Measurements from ENCODE around the gene DTD1. TPM values are rescaled to one million over a fixed set of nuclear protein-coding genes. Genes with fewer than 3 reads are reported as not detected.

Gene DTD1
- polyA plus RNA-seq (2013, experiment 1 of 2), result 57.5 TPM
- 61.9 TPM for polyA plus RNA-seq (2013, experiment 2 of 2)

- H3K27ac ChIP-seq (ENCODE audit: low read depth, low read length), result no peak within 1 kb of the TSS
- WGBS (ENCODE audit: extremely low coverage, insufficient coverage, low lambda C conversion rate), result no CpG with 5 or more reads among the region's 88 CpGs
Measured at GRCh38 chr20:18587665-18588573, at the start of gene DTD1. Gene DTD1, plus strand, starts transcription at chr20:18588054. Its CDS starts 19 bp downstream, at chr20:18588073.

GRCh38 chr20:18541741-18542140, 46.1 kb upstream of the DTD1 start:
- Histone ChIP-seq H4K5ac (ENCODE audit: low read length) (no peak overlapping the region), H3K56ac (ENCODE audit: low read length) (no peak overlapping the region), H3K79me1 (ENCODE audit: low read length) (no peaks in the 10 kb centered on the region), H2BK15ac (replicated peaks; ENCODE audit: low read depth) (no peak overlapping the region), H3K4ac (ENCODE audit: low read depth, low read length) (no peak overlapping the region), H2BK5ac (ENCODE audit: low read length) (no peak overlapping the region), H3K36me3 (ENCODE audit: control insufficient read depth, insufficient read depth, low read length) (peaks cover 2% of the 10 kb centered on the region), H3K79me2 (ENCODE audit: control insufficient read depth, insufficient read depth, low read length) (no peaks in the 10 kb centered on the region), H2AK5ac (ENCODE audit: low read length) (no peak overlapping the region), H3K27me3 (ENCODE audit: insufficient read depth, low read length, poor library complexity) (no peaks in the 10 kb centered on the region), H2BK120ac (ENCODE audit: low read depth, low read length) (no peak overlapping the region), H3K23ac (ENCODE audit: low read length) (no peak overlapping the region), H3K4me2 (ENCODE audit: low read length) (no peak overlapping the region), H3K4me1 (ENCODE audit: control insufficient read depth, low read depth, low read length) (no peaks in the 10 kb centered on the region), H3K18ac (ENCODE audit: low read length) (no peak overlapping the region), H3K9ac (ENCODE audit: low read length) (no peak overlapping the region), H3K4me3 (ENCODE audit: low read length) (no peak overlapping the region), H4K8ac (ENCODE audit: low read depth, low read length) (no peak overlapping the region), H3K27ac (ENCODE audit: low read depth, low read length) (no peak overlapping the region)
- no CpG with 5 or more reads among the region's 5 CpGs for WGBS (ENCODE audit: extremely low coverage, insufficient coverage, low lambda C conversion rate)
- DNase-seq, result no peak

More at GRCh38 chr20:18587665-18588573, at the start of gene DTD1:
- H2BK15ac ChIP-seq (replicated peaks; ENCODE audit: low read depth), result no peak within 1 kb of the TSS
- H3K79me1 ChIP-seq (ENCODE audit: low read length), result peaks cover 3% of the 10 kb centered on the region
- H3K27me3 ChIP-seq (ENCODE audit: insufficient read depth, low read length, poor library complexity), result no peaks in the 10 kb centered on the region
- H2AK5ac ChIP-seq (ENCODE audit: low read length), result no peak within 1 kb of the TSS
- no peaks in the 10 kb centered on the region for H3K36me3 ChIP-seq (ENCODE audit: control insufficient read depth, insufficient read depth, low read length)
- peak; percentile 90 for DNase-seq
- H3K56ac ChIP-seq (ENCODE audit: low read length), result peak within 1 kb of the TSS; percentile 78
- H3K18ac ChIP-seq (ENCODE audit: low read length), result peak within 1 kb of the TSS; percentile 72
- peak within 1 kb of the TSS; percentile 75 for H3K4me2 ChIP-seq (ENCODE audit: low read length)
- H3K23ac ChIP-seq (ENCODE audit: low read length), result peak within 1 kb of the TSS; percentile 61
- H3K4me3 ChIP-seq (ENCODE audit: low read length), result peak within 1 kb of the TSS; percentile 63
- H3K9ac ChIP-seq (ENCODE audit: low read length), result peak within 1 kb of the TSS; percentile 72
- no peaks in the 10 kb centered on the region for H3K4me1 ChIP-seq (ENCODE audit: control insufficient read depth, low read depth, low read length)
- H4K8ac ChIP-seq (ENCODE audit: low read depth, low read length), result no peak within 1 kb of the TSS
- H2BK5ac ChIP-seq (ENCODE audit: low read length), result no peak within 1 kb of the TSS
- no peak within 1 kb of the TSS for H2BK120ac ChIP-seq (ENCODE audit: low read depth, low read length)
- no peak within 1 kb of the TSS for H3K4ac ChIP-seq (ENCODE audit: low read depth, low read length)
- no peak within 1 kb of the TSS for H4K5ac ChIP-seq (ENCODE audit: low read length)
- H3K79me2 ChIP-seq (ENCODE audit: control insufficient read depth, insufficient read depth, low read length), result peaks cover 2% of the 10 kb centered on the region

- no peak overlapping the region for H3K23ac ChIP-seq (ENCODE audit: low read length)
- no peaks in the 10 kb centered on the region for H3K79me1 ChIP-seq (ENCODE audit: low read length)
- no peak overlapping the region for H3K18ac ChIP-seq (ENCODE audit: low read length)
- DNase-seq, result no peak
- H2BK15ac ChIP-seq (replicated peaks; ENCODE audit: low read depth), result no peak overlapping the region
- H3K56ac ChIP-seq (ENCODE audit: low read length), result no peak overlapping the region
- no peak overlapping the region for H4K5ac ChIP-seq (ENCODE audit: low read length)
- H3K9ac ChIP-seq (ENCODE audit: low read length), result no peak overlapping the region
- H2BK5ac ChIP-seq (ENCODE audit: low read length), result no peak overlapping the region
- no peaks in the 10 kb centered on the region for H3K79me2 ChIP-seq (ENCODE audit: control insufficient read depth, insufficient read depth, low read length)
- H3K4me3 ChIP-seq (ENCODE audit: low read length), result no peak overlapping the region
- H4K8ac ChIP-seq (ENCODE audit: low read depth, low read length), result no peak overlapping the region
- H3K36me3 ChIP-seq (ENCODE audit: control insufficient read depth, insufficient read depth, low read length), result peaks cover 2% of the 10 kb centered on the region
- H3K4me2 ChIP-seq (ENCODE audit: low read length), result no peak overlapping the region
- H3K4me1 ChIP-seq (ENCODE audit: control insufficient read depth, low read depth, low read length), result no peaks in the 10 kb centered on the region
- no peak overlapping the region for H3K27ac ChIP-seq (ENCODE audit: low read depth, low read length)
- no peak overlapping the region for H2AK5ac ChIP-seq (ENCODE audit: low read length)
- H3K4ac ChIP-seq (ENCODE audit: low read depth, low read length), result no peak overlapping the region
- no peaks in the 10 kb centered on the region for H3K27me3 ChIP-seq (ENCODE audit: insufficient read depth, low read length, poor library complexity)
- no CpG with 5 or more reads among the region's 4 CpGs for WGBS (ENCODE audit: extremely low coverage, insufficient coverage, low lambda C conversion rate)
- H2BK120ac ChIP-seq (ENCODE audit: low read depth, low read length), result no peak overlapping the region
Measured at GRCh38 chr20:18543216-18543615, 44.6 kb upstream of the DTD1 start.

DNA sequence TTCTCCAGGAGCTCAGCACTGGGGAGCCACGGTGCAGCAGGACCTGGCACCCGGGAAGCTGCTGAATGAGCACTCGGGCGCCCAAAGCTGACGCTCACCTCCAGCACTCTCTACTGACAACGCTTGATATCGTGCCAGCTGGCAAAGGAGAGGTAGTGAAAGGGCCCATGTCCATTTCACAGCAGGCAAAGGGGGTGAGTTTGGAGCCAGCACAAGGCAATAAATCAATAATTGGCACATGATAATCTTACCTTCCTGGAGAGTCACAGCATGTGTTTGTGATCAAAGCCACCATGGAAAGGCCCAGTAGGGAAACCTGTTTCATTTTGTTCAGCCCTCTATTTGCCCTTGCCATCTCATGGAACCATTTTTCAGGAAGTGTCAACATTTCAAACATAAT, 43.9 kb upstream of the DTD1 start:
- no peak overlapping the region for H3K56ac ChIP-seq (ENCODE audit: low read length)
- no peak overlapping the region for H3K9ac ChIP-seq (ENCODE audit: low read length)
- H4K5ac ChIP-seq (ENCODE audit: low read length), result no peak overlapping the region
- no peak overlapping the region for H3K4me3 ChIP-seq (ENCODE audit: low read length)
- H3K4ac ChIP-seq (ENCODE audit: low read depth, low read length), result no peak overlapping the region
- H2AK5ac ChIP-seq (ENCODE audit: low read length), result no peak overlapping the region
- no peak overlapping the region for H2BK120ac ChIP-seq (ENCODE audit: low read depth, low read length)
- H3K4me2 ChIP-seq (ENCODE audit: low read length), result no peak overlapping the region
- H3K79me2 ChIP-seq (ENCODE audit: control insufficient read depth, insufficient read depth, low read length), result no peaks in the 10 kb centered on the region
- no peak for DNase-seq
- no peaks in the 10 kb centered on the region for H3K27me3 ChIP-seq (ENCODE audit: insufficient read depth, low read length, poor library complexity)
- H3K27ac ChIP-seq (ENCODE audit: low read depth, low read length), result no peak overlapping the region
- no peak overlapping the region for H2BK15ac ChIP-seq (replicated peaks; ENCODE audit: low read depth)
- H3K36me3 ChIP-seq (ENCODE audit: control insufficient read depth, insufficient read depth, low read length), result peaks cover 4% of the 10 kb centered on the region
- no peak overlapping the region for H4K8ac ChIP-seq (ENCODE audit: low read depth, low read length)
- no peak overlapping the region for H2BK5ac ChIP-seq (ENCODE audit: low read length)
- no peaks in the 10 kb centered on the region for H3K4me1 ChIP-seq (ENCODE audit: control insufficient read depth, low read depth, low read length)
- no CpG with 5 or more reads among the region's 7 CpGs for WGBS (ENCODE audit: extremely low coverage, insufficient coverage, low lambda C conversion rate)
- H3K23ac ChIP-seq (ENCODE audit: low read length), result no peak overlapping the region
- H3K79me1 ChIP-seq (ENCODE audit: low read length), result no peaks in the 10 kb centered on the region
- no peak overlapping the region for H3K18ac ChIP-seq (ENCODE audit: low read length)

DNA sequence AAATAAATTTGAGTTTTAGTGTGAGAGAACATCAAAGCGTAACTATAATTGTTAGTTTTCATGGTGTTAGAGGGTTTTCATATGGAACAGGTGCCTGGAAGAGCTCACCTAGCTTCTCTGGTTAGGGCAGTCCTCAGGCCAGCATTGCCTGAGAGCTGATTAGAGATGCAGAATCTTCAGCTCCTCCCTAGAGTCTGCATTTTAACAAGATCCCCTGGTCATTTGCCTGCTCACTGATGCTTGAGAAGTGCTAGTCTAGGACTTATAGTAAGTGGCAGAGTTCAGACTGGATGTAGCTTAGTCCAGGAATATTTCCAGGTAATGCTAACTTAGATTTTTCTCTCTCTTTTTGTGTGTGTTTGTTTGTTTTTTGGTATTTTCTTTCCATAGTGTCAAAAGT, 42.3 kb upstream of the DTD1 start:
- no peak overlapping the region for H3K23ac ChIP-seq (ENCODE audit: low read length)
- H2BK15ac ChIP-seq (replicated peaks; ENCODE audit: low read depth), result no peak overlapping the region
- no peak overlapping the region for H2BK120ac ChIP-seq (ENCODE audit: low read depth, low read length)
- no peak for DNase-seq
- H3K27ac ChIP-seq (ENCODE audit: low read depth, low read length), result no peak overlapping the region
- H4K5ac ChIP-seq (ENCODE audit: low read length), result no peak overlapping the region
- no peak overlapping the region for H3K56ac ChIP-seq (ENCODE audit: low read length)
- no peak overlapping the region for H3K4me2 ChIP-seq (ENCODE audit: low read length)
- H2BK5ac ChIP-seq (ENCODE audit: low read length), result no peak overlapping the region
- H3K36me3 ChIP-seq (ENCODE audit: control insufficient read depth, insufficient read depth, low read length), result peaks cover 4% of the 10 kb centered on the region
- no peaks in the 10 kb centered on the region for H3K79me2 ChIP-seq (ENCODE audit: control insufficient read depth, insufficient read depth, low read length)
- H3K4ac ChIP-seq (ENCODE audit: low read depth, low read length), result no peak overlapping the region
- H3K4me1 ChIP-seq (ENCODE audit: control insufficient read depth, low read depth, low read length), result no peaks in the 10 kb centered on the region
- H4K8ac ChIP-seq (ENCODE audit: low read depth, low read length), result no peak overlapping the region
- H3K18ac ChIP-seq (ENCODE audit: low read length), result no peak overlapping the region
- no peaks in the 10 kb centered on the region for H3K27me3 ChIP-seq (ENCODE audit: insufficient read depth, low read length, poor library complexity)
- no peak overlapping the region for H3K9ac ChIP-seq (ENCODE audit: low read length)
- WGBS (ENCODE audit: extremely low coverage, insufficient coverage, low lambda C conversion rate), result no CpG with 5 or more reads among the region's 1 CpG
- H3K79me1 ChIP-seq (ENCODE audit: low read length), result no peaks in the 10 kb centered on the region
- H2AK5ac ChIP-seq (ENCODE audit: low read length), result no peak overlapping the region
- no peak overlapping the region for H3K4me3 ChIP-seq (ENCODE audit: low read length)

Measured in mesendoderm (in vitro differentiated cells).